H1 (cell line): ENCODE measurements around the gene CYP2W1. TPM values are rescaled to one million over a fixed set of nuclear protein-coding genes. Genes with fewer than 3 reads are reported as not detected.

ENCODE experiments used
- CTCF ChIA-PET: fragments of 300-600 bp; sonication (Branson Sonifier 250); formaldehyde crosslinking; loops from one replicate; lab custom pipeline; 2021; ENCODE audit not compliant: partially characterized antibody; lab: Charles Lee
- POLR2A ChIA-PET: fragments of 300-600 bp; sonication (Branson Sonifier 250); formaldehyde crosslinking; loops from one replicate; lab custom pipeline; 2021; ENCODE audit warnings: inconsistent platforms; ENCODE audit not compliant: partially characterized antibody; lab: Charles Lee
- DNase-seq, 2 experiments: peaks; one replicate each; pipeline versions ENCODE4 v3.0.0 to v3.0.0-alpha.2; 2010 to 2022; ENCODE audit warnings: low spot score in 2 of 2, low read depth in 1 of 2, mixed read lengths in 1 of 2
- FAIRE-seq: peaks from 2 replicates; lab custom pipeline; 2011; peaks lifted over from hg19 to GRCh38; lab: Jason Lieb, UNC
- H2AFZ ChIP-seq: 2 replicates; pipeline ENCODE4 v1.8.1; 2012; ENCODE audit warnings: low read length, inconsistent platforms
- H2AK5ac ChIP-seq: 2 replicates; pipeline ENCODE4 v1.6.1; 2013; ENCODE audit warnings: low read depth, low read length
- H2BK120ac ChIP-seq: replicated peaks from 2 replicates; pipeline ENCODE3; 2013; ENCODE audit warnings: low read depth, low read length, inconsistent platforms
- H2BK12ac ChIP-seq: 2 replicates; pipeline ENCODE4 v1.6.1; 2013; ENCODE audit warnings: low read depth, low read length
- H2BK15ac ChIP-seq: 2 replicates; pipeline ENCODE4 v1.6.1; 2013; ENCODE audit warnings: low read length
- H2BK20ac ChIP-seq: 2 replicates; pipeline ENCODE4 v1.6.1; 2013; ENCODE audit warnings: low read length
- H2BK5ac ChIP-seq: 2 replicates; pipeline ENCODE4 v1.6.1; 2013; ENCODE audit warnings: low read depth, low read length
- H3K14ac ChIP-seq: 2 replicates; pipeline ENCODE4 v1.6.1; 2013; ENCODE audit warnings: inconsistent platforms; ENCODE audit not compliant: insufficient read length
- H3K18ac ChIP-seq: 2 replicates; pipeline ENCODE4 v1.6.1; 2013; ENCODE audit warnings: low read length; ENCODE audit errors: extremely low read depth
- H3K23ac ChIP-seq: 2 replicates; pipeline ENCODE4 v1.6.1; 2013; ENCODE audit warnings: inconsistent platforms; ENCODE audit not compliant: insufficient read length
- H3K23me2 ChIP-seq: 2 replicates; pipeline ENCODE4 v1.6.1; 2013; ENCODE audit warnings: low read depth, low read length
- H3K27ac ChIP-seq: 2 replicates; pipeline ENCODE4 v1.6.1; 2011; ENCODE audit warnings: low read depth, low read length, inconsistent platforms
- H3K27me3 ChIP-seq, 4 experiments: replicated peaks in 1 of 4; 1 replicate in 1 of 4; 2 replicates in 3 of 4; pipeline versions ENCODE4 v1.6.1 to v1.8.1; 2011 to 2013; ENCODE audit warnings: low read length in 3 of 4, mild to moderate bottlenecking in 3 of 4, inconsistent platforms in 2 of 4, mixed read lengths in 2 of 4, moderate library complexity in 1 of 4; ENCODE audit not compliant: control insufficient read depth in 3 of 4, insufficient read depth in 3 of 4; ENCODE audit errors: extremely low read depth in 1 of 4
- H3K36me3 ChIP-seq, 4 experiments: 2 replicates each; pipeline versions ENCODE4 v1.6.1 to v1.8.1; 2011 to 2013; ENCODE audit warnings: mild to moderate bottlenecking in 4 of 4, low read length in 3 of 4, moderate library complexity in 2 of 4, control low read depth in 1 of 4, inconsistent platforms in 1 of 4; ENCODE audit not compliant: insufficient read depth in 4 of 4, control insufficient read depth in 2 of 4
- H3K4ac ChIP-seq: replicated peaks from 2 replicates; pipeline ENCODE3; 2013; ENCODE audit warnings: low read length, low read depth, mixed read lengths, inconsistent platforms; ENCODE audit not compliant: insufficient read length
- H3K4me1 ChIP-seq, 4 experiments: replicated peaks in 1 of 4; 1 replicate in 1 of 4; 2 replicates in 3 of 4; pipeline versions ENCODE4 v1.6.1 to v1.8.1; 2011 to 2013; ENCODE audit warnings: low read length in 3 of 4, inconsistent platforms in 2 of 4, mixed read lengths in 1 of 4; ENCODE audit not compliant: insufficient read depth in 4 of 4, control insufficient read depth in 3 of 4
- H3K4me2 ChIP-seq, 2 experiments: 2 replicates each; pipeline versions ENCODE4 v1.6.1 to v1.8.1; 2011 to 2013; ENCODE audit warnings: low read depth in 2 of 2, low read length in 2 of 2, control low read depth in 1 of 2, inconsistent platforms in 1 of 2, mild to moderate bottlenecking in 1 of 2; ENCODE audit not compliant: insufficient read depth in 1 of 2
- H3K4me3 ChIP-seq, 4 experiments: fragments of 200-600, 300-600 bp in 1 of 4; sonication (generic), shearing (Covaris generic), sonication (Bioruptor Twin) in 1 of 4; 2 replicates each; pipeline versions ENCODE4 v1.5.1 to v1.8.1; 2011 to 2016; ENCODE audit warnings: low read length in 4 of 4, low read depth in 3 of 4, control low read depth in 2 of 4, inconsistent platforms in 2 of 4, mild to moderate bottlenecking in 2 of 4, mixed read lengths in 1 of 4, moderate library complexity in 1 of 4; ENCODE audit not compliant: insufficient read depth in 2 of 4; ENCODE audit errors: extremely low read depth in 1 of 4
- H3K56ac ChIP-seq: replicated peaks from 2 replicates; pipeline ENCODE3; 2013; ENCODE audit warnings: low read depth, mild to moderate bottlenecking, mixed read lengths, low read length, inconsistent platforms; ENCODE audit not compliant: insufficient read length
- H3K79me1 ChIP-seq: 2 replicates; pipeline ENCODE4 v1.6.1; 2013; ENCODE audit warnings: low read depth, low read length, control low read depth
- H3K79me2 ChIP-seq, 2 experiments: 2 replicates each; pipeline versions ENCODE4 v1.6.1 to v1.8.1; 2012 to 2013; ENCODE audit warnings: low read length in 2 of 2, mild to moderate bottlenecking in 2 of 2, inconsistent platforms in 1 of 2; ENCODE audit not compliant: insufficient read depth in 2 of 2, control insufficient read depth in 1 of 2
- H3K9ac ChIP-seq, 4 experiments: replicated peaks in 1 of 4; 1 replicate in 1 of 4; 2 replicates in 3 of 4; pipeline versions ENCODE4 v1.6.1 to v1.8.1; 2011 to 2013; ENCODE audit warnings: low read depth in 3 of 4, low read length in 3 of 4, control low read depth in 2 of 4, mild to moderate bottlenecking in 2 of 4, moderate library complexity in 2 of 4, inconsistent platforms in 1 of 4; ENCODE audit errors: extremely low read depth in 1 of 4
- H3K9me3 ChIP-seq, 2 experiments: 2 replicates each; pipeline versions ENCODE4 v1.6.1 to v1.8.1; 2012 to 2013; ENCODE audit warnings: mild to moderate bottlenecking in 2 of 2, moderate library complexity in 2 of 2, control low read depth in 1 of 2, inconsistent platforms in 1 of 2, low read depth in 1 of 2, low read length in 1 of 2, mixed read lengths in 1 of 2; ENCODE audit not compliant: insufficient read depth in 2 of 2
- H4K20me1 ChIP-seq, 2 experiments: replicated peaks in 1 of 2; 2 replicates each; pipeline versions ENCODE3 to v1.8.1; 2011 to 2013; ENCODE audit warnings: inconsistent platforms in 2 of 2, low read length in 2 of 2, mild to moderate bottlenecking in 1 of 2; ENCODE audit not compliant: insufficient read depth in 2 of 2, control insufficient read depth in 1 of 2
- H4K5ac ChIP-seq: 2 replicates; pipeline ENCODE4 v1.6.1; 2013; ENCODE audit warnings: low read length, low read depth, mixed read lengths, inconsistent platforms; ENCODE audit not compliant: insufficient read length
- H4K8ac ChIP-seq: 2 replicates; pipeline ENCODE4 v1.8.0; 2013; ENCODE audit warnings: mild to moderate bottlenecking, moderate library complexity, low read length, inconsistent platforms; ENCODE audit not compliant: insufficient read depth; ENCODE audit errors: extremely low read depth
- H4K91ac ChIP-seq: replicated peaks from 2 replicates; pipeline ENCODE3; 2013; ENCODE audit warnings: low read length, mixed read lengths, inconsistent platforms; ENCODE audit not compliant: insufficient read length
- BACH1 ChIP-seq: IDR thresholded peaks from 2 replicates; pipeline ENCODE4 v1.6.1; 2012; ENCODE audit warnings: low read length, improper control_type of control experiment
- CBX8 ChIP-seq: fragments of 300-800, 300-1000 bp; sonication (generic); IDR thresholded peaks from 2 replicates; pipeline ENCODE4 v1.7.1; 2016; ENCODE audit warnings: low read depth, low read length, borderline replicate concordance
- CHD2 ChIP-seq: IDR thresholded peaks from 2 replicates; pipeline ENCODE4 v1.6.1; 2012; ENCODE audit warnings: low read length, improper control_type of control experiment
- CTBP2 ChIP-seq: IDR thresholded peaks from 2 replicates; pipeline ENCODE4 v1.7.0; 2011; ENCODE audit warnings: borderline replicate concordance, mild to moderate bottlenecking, moderate library complexity, mixed read lengths, low read length; ENCODE audit not compliant: insufficient read depth, insufficient read length
- EGR1 ChIP-seq: IDR thresholded peaks from 2 replicates; pipeline ENCODE4 v1.6.1; 2011; ENCODE audit warnings: low read depth, low read length, borderline replicate concordance
- SP1 ChIP-seq: IDR thresholded peaks from 2 replicates; pipeline ENCODE4 v1.6.1; 2011; ENCODE audit warnings: low read depth, low read length
- SP4 ChIP-seq: IDR thresholded peaks from 2 replicates; pipeline ENCODE4 v1.6.1; 2012; ENCODE audit warnings: low read length, inconsistent platforms
- SUZ12 ChIP-seq: fragments of 200-600 bp; sonication (generic); IDR thresholded peaks from 2 replicates; pipeline ENCODE4 v1.6.1; 2012; ENCODE audit warnings: mild to moderate bottlenecking, inconsistent platforms, low read length, moderate library complexity, mixed read lengths
- TAF1 ChIP-seq: IDR thresholded peaks from 2 replicates; pipeline ENCODE4 v1.6.1; 2011; ENCODE audit warnings: mild to moderate bottlenecking, low read depth, low read length
- WGBS, 2 experiments: shearing (Covaris generic) in 1 of 2; methylation state at CpG; one replicate each; pipeline versions ENCODE4 v1.1.6 to v1.1.7; 2013 to 2015; ENCODE audit warnings: low lambda C conversion rate in 2 of 2, mixed read lengths in 2 of 2, inconsistent platforms in 1 of 2, low coverage in 1 of 2, missing lambda C conversion rate in 1 of 2; ENCODE audit not compliant: insufficient replicate concordance in 2 of 2, insufficient coverage in 1 of 2, insufficient read length in 1 of 2; ENCODE audit errors: extremely low coverage in 1 of 2, missing lambda C conversion rate in 1 of 2; 5-methylcytosine and 5-hydroxymethylcytosine counted together
- polyA plus RNA-seq, 7 experiments: library from polyadenylated mRNA; depleted of rRNA in 3 of 7; stranded (reverse) in 5 of 7; unstranded in 2 of 7; fragments of >200 nt in 5 of 7; fragments of 200-250 nt in 2 of 7; gene quantifications; 1 replicate in 5 of 7; 2 replicates in 1 of 7; 4 replicates in 1 of 7; pipeline versions ENCODE4 v1.2.1 to v1.2.3, GENCODE V29; 2011 to 2013; ENCODE audit warnings: missing spikeins in 2 of 7, mixed read lengths in 2 of 7
- total RNA-seq: library from RNA; stranded (reverse); fragmentation: NEBNext Ultra II Directional; extraction: Animal tissue kit (Norgen Biotek cat#: 25700); gene quantifications from 2 replicates; pipeline ENCODE4 v1.2.1, GENCODE V29; 2021
- TF ChIP-seq, protein P1 (sequence below): IDR thresholded peaks from 2 replicates; pipeline ENCODE4 v1.6.1; 2012; ENCODE audit warnings: inconsistent platforms
- TF ChIP-seq, protein P2 (sequence below): IDR thresholded peaks from 2 replicates; pipeline ENCODE4 v1.6.1; 2011; ENCODE audit warnings: low read depth, mild to moderate bottlenecking, low read length; ENCODE audit not compliant: insufficient read depth

The CYP2W1 gene
- total and polyA plus RNA-seq, 2 of the 8 experiments (the other 6 are each of a cell fraction or from before 2014, with no cell fraction given) = not detected

DNA sequence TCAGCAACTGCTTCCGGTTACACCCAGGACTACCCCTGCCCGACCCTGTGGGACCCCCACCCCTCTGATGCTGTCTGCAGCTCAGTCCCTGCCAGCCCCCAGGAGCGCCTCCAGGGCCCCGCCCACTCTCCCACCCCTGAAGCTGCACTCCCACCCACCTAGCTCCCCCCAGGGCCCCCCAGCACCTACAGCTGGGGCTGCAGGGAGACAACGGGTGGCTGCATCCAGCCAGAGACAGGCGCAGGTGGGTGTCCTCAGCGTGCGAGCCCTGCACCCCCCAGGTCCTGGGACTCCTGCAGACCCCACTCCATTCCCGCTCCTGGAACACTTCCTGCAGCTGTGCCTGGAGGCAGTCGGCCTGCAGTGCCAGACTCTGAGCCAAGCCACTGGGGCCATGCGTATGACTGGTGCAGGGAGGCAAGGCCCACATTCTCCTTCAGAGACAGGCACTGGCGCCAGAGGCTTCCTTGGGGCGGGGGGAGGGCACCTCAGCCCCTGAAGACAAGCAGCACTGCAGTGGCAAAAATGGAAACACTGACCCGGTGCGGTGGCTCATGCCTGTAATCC lies 6.1 kb downstream of the CYP2W1 start:
- Histone ChIP-seq H4K5ac (no peak overlapping the region), H3K27me3 (no peaks in the 10 kb centered on the region), H2BK120ac (no peak overlapping the region), H3K4me3 (no peak overlapping the region), H4K20me1 (no peaks in the 10 kb centered on the region), H3K23me2 (no peaks in the 10 kb centered on the region), H2BK15ac (no peak overlapping the region), H4K91ac (no peak overlapping the region), H3K4me1 (peaks cover 0 to 9% (median 5%) of the 10 kb centered on the region in 4 experiments; a peak in 5 of 7 replicates), H3K18ac (no peak overlapping the region; the same call in none of the 2 replicates), H2BK20ac (no peak overlapping the region), H2BK12ac (no peak overlapping the region), H3K79me1 (no peaks in the 10 kb centered on the region), H3K9ac (no peak overlapping the region), H3K9me3 (no peaks in the 10 kb centered on the region), H3K56ac (no peak overlapping the region), H3K4me2 (no peak overlapping the region), H2AFZ (no peak overlapping the region), H3K36me3 (no peaks in the 10 kb centered on the region), H3K4ac (no peak overlapping the region), H3K79me2 (no peaks in the 10 kb centered on the region), H4K8ac (no peak overlapping the region; the same call in 1 of the 2 replicates), H3K27ac (no peak overlapping the region), H2BK5ac (no peak overlapping the region), H3K14ac (no peak overlapping the region), H2AK5ac (0 out of 2 replicates have a peak overlapping the region, but pooled peaks have one; percentile 11), H3K23ac (no peak overlapping the region)
- no peak for DNase-seq
- 100% methylated on average over 3 of the region's 15 CpGs; no CpG with 5 or more reads in 1 of the 2 experiments for WGBS, 2 experiments
- ChIA-PET CTCF (interaction anchor here (0.6 to 1.7 kb wide), 12 partner anchors 8 to 484 kb away, joined by 3 to 13 read pairs (median 4); no protein-coding TSS in a partner anchor), POLR2A (interaction anchor here (1.0 to 1.3 kb wide), 2 partner anchors 14 to 184 kb away, joined by 3 to 6 read pairs; partner anchors contain the start of gene COX19)
- no peak for FAIRE-seq
- no peak for TF ChIP-seq EGR1
- no peak for TF ChIP-seq TAF1
- TF ChIP-seq CHD2 = no peak
- TF ChIP-seq, protein P1, sequence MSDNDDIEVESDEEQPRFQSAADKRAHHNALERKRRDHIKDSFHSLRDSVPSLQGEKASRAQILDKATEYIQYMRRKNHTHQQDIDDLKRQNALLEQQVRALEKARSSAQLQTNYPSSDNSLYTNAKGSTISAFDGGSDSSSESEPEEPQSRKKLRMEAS = no peak
- TF ChIP-seq CTBP2 = no peak
- no peak for TF ChIP-seq SP4
- TF ChIP-seq SP1 = no peak
- TF ChIP-seq SUZ12 = no peak
- TF ChIP-seq, protein P2, sequence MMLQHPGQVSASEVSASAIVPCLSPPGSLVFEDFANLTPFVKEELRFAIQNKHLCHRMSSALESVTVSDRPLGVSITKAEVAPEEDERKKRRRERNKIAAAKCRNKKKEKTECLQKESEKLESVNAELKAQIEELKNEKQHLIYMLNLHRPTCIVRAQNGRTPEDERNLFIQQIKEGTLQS = no peak
- no peak for TF ChIP-seq CBX8
- TF ChIP-seq BACH1 = no peak
